ENCODE data around the gene USP32.

- TF ChIP-seq CTCF (IDR thresholded peaks at IDR 0.05; ENCODE audit: low read depth, low read length, missing input control) (no peak), ATF3 (IDR thresholded peaks at IDR 0.05) (no peak), NR2F2 (IDR thresholded peaks at IDR 0.05) (no peak)
Measured at GRCh38 chr17:60352569-60352968, 39.4 kb downstream of the USP32 start.
